HG03460 (cell line): ENCODE measurements around the gene PDCD1.

ENCODE experiments used
- ATAC-seq: cut with Tn5 transposase; IDR thresholded peaks from one replicate; pipeline ENCODE4 v1.9.1; 2021; ENCODE audit not compliant: unreplicated experiment

PDCD1 gene

DNA sequence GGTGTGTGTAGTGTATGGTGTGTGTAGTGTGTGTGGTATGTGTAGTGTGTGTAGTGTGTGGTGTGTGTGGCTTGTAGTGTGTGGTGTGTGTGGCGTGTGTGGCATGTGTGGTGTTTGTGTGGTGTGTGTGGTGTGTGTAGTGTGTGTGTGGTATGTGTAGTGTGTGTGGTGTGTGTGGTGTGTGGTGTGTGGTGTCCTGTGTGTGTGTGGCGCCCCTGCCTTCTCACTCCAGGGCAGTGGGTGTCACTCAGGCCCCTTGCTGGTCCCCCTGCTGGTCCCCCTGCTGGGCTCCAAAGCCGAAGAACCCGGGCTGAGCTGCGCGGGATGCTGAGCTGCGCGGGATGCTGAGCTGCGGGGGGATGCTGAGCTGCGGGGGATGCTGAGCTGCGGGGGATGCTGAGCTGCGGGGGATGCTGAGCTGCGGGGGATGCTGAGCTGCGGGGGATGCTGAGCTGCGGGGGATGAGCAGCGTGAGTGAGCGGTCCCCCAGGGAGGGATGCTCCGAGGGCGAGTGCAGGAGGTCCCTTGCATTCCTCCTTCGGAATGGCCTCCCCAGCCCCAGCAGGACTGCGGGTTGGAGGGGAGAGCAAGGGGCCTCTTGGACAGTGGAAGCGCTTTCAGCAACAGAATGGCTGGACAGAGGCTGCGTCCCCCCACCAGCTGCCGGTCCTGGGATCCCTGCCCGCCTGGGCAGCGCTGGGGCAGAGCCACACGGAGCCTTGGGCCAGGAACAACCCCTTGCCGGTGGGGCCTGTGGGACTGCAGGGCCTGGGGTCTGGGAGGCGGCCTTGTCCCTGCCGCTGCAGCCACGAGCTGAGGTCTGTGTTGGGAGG is 7.5 kb upstream of the PDCD1 start:
- no peak for ATAC-seq

DNA sequence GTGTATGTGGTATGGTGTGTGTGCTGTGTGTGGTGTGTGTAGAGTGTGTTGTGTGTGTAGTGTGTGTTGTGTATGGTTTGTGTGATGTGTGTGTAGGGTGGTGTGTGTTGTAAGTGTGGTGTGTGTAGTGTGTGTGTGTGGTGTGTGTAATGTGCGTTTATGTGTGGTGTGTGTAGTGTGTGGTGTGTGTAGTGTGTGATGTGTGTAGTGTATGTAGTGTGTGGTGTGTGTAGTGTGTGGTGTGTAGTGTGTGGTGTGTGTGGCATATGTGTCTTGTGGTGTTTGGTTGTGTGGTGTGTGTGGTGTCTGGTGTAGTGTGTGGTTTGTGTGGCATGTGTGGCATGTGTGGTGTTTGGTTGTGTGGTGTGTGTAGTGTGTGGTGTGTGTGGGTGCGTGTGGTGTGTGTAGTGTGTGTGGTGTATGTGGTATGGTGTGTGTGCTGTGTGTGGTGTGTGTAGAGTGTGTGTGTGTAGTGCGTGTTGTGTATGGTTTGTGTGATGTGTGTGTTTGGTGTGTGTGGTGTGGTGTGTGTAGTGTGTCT is 6.8 kb upstream of the PDCD1 start:
- no peak for ATAC-seq

DNA sequence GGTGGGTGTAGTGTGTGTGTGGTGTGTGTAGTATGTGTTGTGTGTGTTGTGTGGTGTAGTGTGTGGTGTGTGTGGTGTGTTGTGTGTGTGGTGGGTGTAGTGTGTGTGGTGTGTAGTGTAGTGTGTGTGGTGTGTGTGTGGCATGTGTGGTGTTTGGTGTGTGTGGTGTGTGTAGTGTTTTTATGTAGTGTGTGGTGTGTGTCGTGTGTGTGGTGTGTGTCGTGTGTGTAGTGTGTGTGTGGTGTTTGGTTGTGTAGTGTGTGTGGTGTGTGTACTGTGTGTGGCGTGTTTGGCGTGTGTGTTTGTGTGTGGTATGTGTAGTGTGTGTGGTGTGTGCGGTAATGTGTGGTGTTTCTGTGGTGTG is 6.1 kb upstream of the PDCD1 start:
- no peak for ATAC-seq

DNA sequence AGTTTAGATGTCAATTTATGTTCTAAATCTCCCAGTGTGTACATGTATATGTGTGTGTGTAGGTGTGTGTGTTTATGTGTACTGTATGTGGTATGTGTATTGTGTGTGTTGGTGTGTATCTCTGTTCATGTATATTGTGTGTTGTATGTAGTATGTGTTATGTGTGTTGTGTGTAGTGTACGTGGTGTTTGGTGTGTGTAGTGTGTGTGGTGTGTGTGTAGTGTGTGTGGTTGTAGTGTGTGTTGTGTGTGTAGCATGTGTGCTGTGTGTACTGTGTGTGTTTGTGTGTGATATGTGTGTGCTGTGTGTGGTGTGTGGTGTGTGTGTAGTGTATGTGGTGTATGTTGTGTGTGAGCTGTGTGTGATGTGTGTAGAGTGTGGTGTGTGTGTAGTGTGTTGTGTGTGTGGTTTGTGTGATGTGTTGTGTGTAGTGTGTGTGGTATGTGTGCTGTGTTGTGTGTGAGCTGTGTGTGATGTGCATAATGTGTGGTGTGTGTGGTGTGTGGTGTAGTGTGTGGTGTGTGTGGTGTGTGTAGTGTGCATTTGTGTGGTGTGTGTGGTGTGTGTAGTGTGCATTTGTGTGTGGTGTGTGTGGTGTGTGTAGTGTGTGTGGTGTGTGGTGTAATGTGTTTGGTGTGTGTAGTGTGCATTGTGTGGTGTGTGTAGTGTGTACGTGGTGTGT is 5.6 kb upstream of the PDCD1 start:
- ATAC-seq: no peak

DNA sequence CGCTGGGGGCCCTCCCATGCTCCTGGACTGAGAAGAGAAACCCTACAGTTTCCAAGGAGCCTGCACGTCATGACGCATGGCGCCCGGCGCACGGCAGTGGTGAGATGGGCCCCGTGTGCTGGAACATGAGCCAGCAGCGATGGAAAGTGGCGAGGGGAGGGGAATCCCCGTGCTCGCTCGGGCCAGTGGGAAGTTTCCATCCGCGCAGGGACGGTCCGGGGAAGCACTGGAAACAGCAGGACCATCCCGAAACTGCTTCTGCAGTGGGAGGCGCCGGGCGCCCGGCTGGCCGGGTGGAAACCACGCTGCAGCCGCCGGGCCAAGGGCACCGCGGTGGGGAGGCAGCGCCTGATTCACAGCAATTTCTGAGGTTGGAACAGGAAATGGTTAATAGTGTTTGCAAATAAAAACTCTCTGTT is 4.9 kb upstream of the PDCD1 start:
- ATAC-seq: no peak

DNA sequence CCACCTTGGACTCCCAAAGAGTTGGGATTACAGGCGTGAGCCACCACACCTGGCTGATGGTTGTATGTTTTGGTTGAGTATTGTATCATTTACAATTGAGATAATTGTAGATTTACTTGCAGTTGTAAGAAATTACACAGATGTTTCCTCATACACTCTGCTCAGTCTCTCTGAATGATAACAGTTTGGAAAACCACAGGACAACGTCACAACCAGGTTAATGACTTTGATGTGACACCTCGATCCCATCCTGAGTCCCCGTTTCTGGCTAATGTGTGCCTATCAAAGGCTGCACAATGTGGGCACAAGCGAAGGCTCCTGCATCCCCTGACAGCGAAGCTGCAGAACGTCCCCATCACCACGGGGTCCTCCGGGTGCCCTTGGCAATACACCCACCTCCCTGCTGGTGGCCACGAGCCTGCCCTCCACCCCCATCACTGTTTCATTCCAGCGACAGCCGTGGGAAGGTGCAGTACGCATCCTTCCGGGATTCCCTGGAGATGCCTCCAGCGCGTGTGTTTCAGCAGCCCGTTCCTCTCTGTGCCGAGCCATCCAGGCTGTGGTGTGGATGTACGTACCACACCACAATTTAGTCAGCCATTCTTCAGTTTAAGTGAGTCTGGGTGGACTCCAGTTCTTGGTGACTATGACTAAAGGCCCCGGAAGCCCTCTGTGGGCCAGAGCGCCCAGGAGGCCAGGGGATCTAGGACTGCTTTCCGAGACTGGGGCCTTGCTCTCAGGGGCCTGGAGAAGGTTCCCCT is 4.3 kb upstream of the PDCD1 start:
- no peak for ATAC-seq

DNA sequence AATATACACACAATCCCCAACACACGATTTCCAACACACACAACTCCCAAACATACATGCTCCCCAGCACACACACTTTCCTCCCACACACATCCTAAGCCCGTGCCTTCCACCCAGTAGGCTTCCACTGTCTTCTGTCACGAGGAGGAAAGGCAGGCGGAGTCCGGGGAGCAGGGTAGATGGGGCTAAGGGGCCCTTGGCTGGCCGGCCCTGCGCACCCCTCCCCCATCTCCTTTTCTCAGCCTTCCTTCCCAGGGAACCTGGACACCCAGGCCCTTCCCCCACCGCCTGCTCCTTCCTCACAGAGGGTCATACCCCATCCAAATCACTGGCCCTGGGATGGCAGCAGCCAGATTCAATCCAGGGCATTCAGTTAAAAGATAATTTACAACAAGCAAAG is 3.4 kb upstream of the PDCD1 start:
- no peak for ATAC-seq

DNA sequence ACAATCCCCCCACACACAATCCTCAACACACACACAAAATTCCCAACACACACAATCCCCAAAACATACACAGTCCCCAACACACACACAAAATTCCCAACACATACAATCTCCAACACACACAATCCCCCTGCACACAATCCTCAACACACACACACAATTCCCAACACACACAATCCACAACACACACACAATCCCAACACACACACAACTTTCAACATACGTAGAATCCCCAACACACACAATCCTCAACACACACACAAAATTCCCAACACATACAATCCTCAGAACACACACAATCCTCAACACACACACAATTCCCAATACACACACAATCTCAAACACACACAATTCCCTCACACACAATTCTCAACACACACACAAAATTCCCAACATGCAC is 2.6 kb upstream of the PDCD1 start:
- ATAC-seq: no peak

DNA sequence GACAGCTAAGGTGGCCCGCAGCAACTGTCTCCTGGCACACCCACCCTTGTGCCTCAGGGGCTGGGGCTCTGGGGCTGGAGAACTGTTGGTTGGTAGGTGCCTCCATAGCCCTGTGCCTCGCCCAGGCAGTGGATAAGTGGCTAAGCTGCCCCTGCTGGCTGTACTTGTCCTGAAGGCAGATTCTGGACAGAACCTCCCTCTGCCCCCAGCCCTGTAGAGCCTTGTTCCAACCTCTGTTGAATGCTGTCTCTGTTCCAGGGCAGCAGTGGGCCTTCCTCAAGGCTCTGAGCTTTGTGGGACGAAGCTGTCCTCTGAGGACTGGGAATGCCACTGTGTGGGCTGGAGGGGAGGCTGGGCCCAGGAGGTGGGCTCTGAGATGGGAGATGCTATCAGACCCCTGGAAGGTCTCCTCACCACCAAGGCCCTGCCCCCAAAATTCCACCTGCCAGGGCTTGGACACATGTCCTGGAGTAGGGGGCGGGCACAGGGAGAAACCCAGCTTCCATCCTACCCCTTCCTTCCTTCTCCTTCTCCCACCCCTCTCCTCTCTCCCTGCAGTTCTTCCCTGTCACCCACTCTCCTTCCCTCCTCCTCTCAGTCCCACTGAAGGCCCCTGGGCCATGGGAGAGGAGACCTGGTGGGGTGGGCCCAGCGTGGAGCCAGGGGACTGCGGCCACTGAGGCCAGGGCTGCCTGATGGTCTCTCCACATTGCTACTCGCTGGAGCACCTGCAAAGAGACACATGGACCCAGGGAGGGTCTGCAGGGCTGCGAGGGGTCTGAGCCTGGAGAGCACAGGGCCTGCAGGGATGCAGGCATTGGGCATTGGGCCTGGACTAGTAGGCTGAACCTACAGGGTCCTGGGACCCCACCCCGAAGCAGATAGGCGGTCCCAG is 1.7 kb upstream of the PDCD1 start:
- ATAC-seq: no peak

DNA sequence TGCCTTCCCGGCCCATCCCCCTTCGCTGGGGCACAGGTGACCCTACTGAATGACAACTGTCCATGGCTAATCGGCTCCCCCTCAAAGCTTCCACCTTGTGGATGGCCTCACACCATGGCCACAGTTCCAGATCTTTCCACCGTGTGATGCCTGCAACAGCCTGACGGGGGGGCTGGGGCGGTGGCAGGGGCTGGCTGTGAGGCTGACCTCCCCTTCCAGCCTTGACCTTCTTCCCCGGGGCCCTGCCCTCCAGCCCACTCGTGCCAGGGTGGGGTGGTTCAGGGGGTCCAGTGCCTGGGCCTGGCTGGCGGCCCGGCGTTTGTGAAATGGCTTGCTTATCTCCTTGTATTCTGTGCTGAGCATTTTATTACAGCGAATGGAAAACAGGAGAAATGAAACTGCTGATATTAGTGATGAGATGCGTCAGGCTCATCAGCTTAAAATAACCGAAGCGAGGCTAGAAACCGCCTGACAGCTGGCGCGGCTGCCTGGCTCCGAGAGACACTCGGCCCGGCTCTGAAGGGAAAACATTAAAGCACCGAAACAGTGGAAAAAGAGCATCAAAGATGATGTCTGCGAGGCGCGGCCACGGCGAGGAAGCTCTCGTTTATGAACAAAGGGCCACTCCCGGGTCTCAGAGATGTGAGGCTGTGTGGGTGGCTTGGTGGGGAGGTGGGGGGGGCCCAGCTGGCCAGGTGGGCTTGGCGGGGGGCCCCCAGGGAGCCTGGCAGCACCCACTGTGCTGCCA is 916 bp upstream of the PDCD1 start:
- peak; percentile 49 for ATAC-seq

DNA sequence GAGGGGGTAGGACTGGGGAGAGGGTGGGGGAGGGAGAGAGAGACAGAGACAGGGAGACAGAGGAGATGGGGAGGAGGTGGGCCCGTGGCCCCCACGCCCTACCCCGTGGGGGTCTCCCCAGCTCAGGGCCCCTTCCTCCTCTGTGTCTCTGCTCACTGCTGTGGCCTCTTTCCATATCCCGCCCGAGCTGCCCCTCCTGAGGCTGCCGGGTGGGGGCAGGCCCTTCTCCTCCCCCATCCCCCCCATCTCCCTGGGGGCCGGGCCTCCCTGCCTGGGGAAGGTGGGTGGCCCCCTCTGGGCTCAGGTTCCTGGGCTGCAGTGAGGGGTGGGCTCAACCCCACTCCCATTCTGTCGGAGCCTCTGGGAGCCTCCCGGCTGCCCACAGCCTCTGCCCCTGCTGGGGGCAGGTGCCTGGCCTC is 332 bp upstream of the PDCD1 start:
- peak; percentile 25 for ATAC-seq

DNA sequence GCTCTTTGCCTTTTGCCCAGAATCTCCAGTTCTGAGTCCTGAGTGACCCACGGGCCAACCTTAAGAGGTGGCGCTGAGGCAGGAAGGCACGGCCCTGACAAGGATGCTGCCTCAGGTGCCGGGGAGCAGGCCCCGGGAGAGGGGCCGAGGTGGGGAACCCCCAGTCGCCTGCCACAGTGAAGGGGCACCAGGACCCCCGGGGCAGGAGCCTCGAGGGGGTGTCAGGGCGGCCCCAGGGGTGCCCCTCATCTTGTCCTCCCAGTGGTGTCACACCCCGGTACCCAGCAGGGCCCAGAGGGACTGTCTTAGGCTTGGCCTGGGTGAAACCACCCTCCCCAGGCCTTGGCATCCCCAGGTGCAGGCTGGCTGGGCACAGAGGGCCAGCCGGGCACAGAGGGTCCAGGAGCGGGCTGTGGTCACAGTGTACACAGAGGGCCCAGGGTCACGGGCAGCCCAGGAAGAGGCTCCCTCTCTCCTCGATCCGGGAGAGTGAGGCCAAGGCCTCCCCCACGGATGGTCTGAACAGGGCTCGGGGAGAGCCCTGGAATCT is 1.0 kb downstream of the PDCD1 start:
- ATAC-seq: no peak

DNA sequence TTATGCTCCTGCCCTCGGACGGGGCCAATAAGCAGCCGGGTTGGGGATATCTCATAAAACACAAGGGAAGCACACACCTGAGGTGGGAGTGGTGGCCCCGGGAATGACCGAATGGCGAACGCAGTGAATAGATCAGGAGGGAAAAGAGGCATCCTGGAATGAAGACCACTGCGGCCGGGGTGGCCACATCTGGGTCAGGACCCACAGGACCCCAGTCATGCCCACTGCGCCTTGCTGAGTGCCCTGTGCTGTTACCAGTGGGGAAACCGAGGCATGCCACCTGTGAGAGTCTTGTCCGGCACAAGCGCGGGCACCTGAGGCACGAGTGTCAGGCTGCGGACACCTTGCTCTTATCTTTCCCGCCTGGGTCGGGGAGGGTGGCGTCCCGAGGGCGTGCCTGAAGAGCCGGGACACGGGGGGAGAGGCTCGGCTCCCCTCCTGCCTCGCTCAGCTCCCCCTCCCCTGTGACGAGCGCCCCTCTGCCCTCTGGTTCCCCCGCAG is 1.6 kb downstream of the PDCD1 start:
- no peak for ATAC-seq

DNA sequence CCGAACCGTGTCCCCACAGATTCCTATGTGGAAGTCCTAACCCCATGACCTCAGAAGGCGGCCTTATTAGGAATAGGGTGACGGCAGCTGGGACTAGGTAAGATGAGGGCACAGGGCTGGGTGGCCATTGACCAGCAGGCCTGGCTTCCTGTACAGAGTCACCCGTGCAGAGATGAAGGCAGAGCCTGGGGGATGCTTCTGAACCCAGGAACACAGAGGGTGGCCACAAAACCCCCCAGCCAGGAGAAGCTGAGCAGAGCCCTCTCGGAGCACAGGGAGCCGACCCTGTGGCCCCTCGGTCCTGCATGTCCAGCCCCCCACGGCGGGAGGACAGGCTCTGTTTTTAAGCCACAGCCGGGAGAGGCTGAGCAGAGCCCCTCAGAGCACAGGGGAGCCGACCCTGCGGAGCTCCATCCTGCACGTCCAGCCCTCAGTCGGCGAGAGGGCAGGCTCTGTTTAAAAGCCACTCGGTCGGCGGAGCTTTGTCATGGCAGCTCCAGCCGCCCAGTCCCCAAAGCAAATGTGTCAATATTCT is 2.7 kb downstream of the PDCD1 start:
- no peak for ATAC-seq

DNA sequence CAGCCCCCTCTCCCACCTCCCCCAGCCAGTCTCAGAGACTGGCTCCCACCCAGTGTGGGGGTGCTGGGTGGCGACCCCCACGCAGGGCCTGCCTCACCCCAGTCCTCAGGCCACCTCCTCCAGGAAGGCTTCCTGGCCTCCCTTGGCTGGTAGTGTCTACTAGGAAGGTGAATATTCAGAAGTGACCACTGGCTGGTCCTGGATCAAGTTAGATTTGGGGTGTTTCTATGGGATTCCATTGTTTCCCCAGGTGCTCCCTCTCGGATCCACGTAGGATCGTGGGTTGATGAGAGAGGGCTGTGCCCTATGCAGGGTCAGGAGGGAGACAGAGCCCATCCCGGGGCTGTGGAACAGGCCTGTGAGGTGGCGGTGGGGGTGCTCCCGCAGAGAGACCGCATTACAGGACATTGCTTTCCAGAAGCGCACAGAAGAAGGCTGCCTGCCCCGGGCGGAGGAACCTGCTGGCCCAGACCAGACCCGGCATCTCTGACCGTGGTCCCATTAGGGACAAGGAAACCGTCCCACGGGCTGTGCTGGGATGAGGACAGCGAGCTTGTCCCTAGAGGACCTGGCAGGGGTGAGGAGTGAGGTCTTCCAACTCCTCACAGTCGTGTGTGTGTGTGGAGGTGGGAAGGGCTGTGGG is 3.3 kb downstream of the PDCD1 start:
- ATAC-seq: no peak

DNA sequence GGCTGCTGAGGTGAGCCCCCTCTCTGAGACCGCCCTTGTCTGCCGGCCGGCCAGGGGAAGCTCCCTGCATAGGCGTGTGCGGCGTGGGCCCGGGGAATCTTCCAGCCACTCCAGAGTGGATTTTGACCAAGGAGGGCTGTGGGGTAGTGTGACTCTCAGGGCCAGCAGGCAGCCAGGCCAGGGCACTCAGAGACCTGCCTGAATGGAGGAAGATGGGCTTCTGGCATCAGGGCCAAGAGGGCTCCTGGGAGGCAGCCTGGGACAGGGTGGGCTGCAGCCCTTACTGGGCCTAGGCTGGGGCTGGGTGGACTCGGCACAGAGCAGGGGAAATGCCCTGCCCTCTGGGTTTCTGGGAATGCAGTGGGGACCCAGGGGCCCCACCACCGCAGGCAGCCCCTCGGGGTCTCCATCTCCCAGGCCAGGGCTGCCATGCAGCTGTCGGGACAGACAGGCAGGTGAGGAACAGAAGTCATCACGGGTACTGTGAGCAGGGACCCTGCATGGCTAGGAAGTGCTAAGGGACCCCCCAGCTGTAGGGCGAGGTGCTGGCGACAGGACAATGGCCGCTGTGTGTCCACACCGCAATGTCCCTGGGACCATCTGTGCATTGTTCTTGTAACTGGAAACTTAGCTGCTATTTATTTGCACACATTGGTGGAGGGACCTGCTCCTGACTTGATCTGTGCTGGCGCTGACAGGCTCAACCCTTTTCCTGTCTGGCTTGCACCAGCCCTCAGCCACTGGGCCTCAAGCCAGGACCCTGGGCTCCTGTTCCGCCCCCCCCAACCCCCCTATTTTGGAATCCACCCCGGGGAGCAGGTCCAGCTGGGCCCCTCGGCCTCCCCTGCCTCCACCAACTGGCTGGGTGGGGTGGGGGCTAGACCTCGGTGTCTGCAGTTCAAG is 4.1 kb downstream of the PDCD1 start:
- no peak for ATAC-seq

DNA sequence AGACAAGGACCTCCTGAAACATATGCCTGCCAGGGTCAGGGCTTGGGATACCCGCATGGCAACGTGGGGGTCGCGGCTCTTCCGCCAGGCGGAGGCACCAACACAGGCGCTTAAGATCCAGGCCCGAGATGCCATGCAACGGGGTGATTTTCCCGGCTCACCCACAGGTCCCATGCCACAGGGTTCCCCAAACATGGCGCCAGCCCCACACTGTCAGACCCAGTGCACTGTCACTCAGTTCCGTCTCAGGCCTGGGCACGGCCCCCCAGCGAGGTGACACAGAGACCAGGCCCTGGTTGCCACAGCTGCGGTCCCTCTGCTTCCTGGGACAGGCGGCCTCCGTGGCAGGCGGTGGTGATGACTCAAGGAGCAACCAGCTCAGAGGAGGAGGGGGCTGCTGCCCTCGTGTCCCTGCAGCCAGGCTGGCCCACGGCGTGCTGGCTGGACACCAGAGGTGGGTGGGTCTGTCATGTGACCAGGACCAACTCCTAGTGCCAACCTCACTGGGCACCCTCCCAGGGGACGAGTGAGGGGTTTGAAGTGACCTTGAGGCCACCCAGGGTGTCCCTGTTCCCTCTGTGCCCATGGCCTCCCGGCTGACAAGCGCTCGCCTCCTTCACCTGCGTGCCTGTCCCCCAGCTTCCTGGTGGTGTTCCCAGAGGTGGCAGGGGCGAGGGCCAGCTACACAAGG is 4.9 kb downstream of the PDCD1 start:
- no peak for ATAC-seq
